Measurements from ENCODE around the gene NKX6-2.

DNA sequence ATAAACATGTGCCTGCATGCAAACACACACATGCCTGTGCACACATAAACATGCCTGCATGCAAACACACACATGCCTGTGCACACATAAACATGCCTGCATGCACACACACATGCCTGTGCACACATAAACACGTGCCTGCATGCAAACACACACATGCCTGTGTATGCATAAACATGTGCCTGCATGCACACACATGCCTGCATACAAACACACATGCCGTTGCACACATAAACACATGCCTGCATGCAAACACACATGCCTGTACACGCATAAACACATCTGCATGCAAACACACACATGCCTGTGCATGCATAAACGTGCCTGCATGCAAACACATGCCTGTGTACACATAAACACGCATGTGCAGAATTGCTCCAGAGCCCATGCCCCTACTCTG, 22.4 kb downstream of the NKX6-2 start:
- no peak for TF ChIP-seq CTCF (IDR thresholded peaks at IDR 0.05; ENCODE audit: poor library complexity)
- no peak for TF ChIP-seq EZH2 (IDR thresholded peaks at IDR 0.05; ENCODE audit: borderline replicate concordance)
